ENCODE measurements around the gene CALML3. TPM values are rescaled to one million over a fixed set of nuclear protein-coding genes. Genes with fewer than 3 reads are reported as not detected.

CALML3 gene
- total RNA-seq, 1 donor from 2014 or later = under 0.01 TPM

Other genes with a start within 250 kb of the CALML3 start
- gene UCN3, start 160.0 kb upstream of the CALML3 start, total RNA-seq = not detected
- not detected for gene TUBAL3, start 120.1 kb upstream of the CALML3 start, total RNA-seq
- gene NET1, start 112.4 kb upstream of the CALML3 start, total RNA-seq = 29.3 TPM
- not detected for gene CALML5, start 25.4 kb upstream of the CALML3 start, total RNA-seq
- gene ASB13, start 141.6 kb downstream of the CALML3 start, total RNA-seq = 18.8 TPM
- gene TASOR2, start 159.9 kb downstream of the CALML3 start, total RNA-seq = 102 TPM